ENCODE data around the gene ACHE.

Gene ACHE

DNA sequence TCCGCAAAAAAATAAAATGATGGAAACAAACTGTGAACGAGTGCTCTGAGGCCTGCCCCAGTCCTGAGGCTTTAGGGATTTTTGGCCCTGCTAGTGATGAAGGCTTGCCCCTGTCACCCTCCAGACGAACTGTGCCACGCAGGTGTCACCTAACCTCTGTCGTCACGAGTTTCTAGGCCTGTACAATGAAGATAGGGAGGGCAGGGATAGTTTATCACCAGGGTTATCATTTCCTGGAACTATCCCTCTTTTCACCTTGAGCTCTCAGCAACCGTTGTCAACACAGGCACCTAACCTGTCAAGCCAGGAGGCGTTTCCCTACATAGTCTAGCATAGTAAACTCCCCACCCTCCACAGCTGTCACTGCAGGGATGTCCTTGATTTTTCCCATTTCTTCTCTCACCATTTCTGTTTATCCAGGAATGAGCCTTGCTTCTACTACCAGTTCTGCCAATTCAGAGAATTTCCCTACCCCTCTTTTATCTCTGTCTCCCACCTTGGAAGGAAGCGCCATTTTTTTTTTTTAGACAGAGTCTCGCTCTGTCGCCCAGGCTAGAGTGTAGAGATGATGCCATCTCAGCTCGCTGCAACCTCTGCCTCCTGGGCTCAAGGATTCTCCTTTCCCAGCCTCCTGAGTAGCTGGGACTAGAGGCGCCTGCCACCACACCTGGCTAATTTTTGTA lies 2.2 kb upstream of the ACHE start:
- DNase-seq (ENCODE audit: low read depth, low spot score) = no peak

DNA sequence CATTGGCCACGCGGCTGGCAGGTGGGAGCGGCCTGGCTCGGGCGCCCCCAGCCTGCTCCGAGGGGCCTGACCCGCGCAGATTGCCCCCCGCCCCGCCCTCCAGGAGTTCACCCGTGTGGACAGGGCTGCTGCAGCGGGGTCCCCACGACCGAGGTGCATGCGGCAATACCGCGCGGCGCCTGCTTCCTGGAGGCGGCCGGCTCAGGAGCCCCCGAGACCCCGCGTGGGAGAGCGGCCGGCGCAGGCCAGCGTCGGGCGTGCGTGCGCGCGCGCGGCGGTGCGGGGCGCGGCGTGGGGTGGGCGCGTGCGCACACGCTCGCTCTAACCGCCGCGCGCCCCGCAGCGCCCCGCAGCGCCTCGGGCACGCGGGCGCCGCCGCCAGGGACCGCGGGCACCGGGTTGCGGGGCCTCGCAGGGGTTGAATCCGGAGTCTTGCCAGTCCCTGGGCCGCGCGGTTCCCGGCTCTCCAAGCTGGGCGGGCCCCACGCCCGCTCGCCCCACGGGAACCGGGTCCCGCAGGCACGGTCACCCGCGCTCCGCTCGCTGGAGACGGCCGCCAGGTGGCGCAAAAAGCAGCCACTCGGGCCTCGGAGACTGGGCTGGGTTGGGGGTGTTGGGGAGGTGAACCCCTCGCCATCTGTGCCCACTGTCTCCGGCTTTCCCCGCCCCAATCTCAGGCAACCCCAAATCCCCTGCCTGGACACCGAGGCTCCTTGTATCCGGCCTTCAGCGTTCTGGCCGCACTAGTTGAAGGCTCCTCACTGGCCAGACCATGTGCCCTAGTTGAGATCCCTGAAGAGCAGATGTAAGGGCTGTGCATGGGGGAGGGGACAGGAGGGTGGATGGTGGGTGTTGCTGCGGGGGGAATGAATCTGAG lies 1.3 kb upstream of the ACHE start:
- peak overlapping the region; percentile 20; the same call in 1 of the 2 replicates for H3K4me3 ChIP-seq (ENCODE audit: low read length)
- no peak for DNase-seq (ENCODE audit: low read depth, low spot score)
- H3K27ac ChIP-seq (ENCODE audit: low read length) = no peak overlapping the region
- peaks cover 5% of the 10 kb centered on the region; the same call in 1 of the 2 replicates for H3K4me1 ChIP-seq (ENCODE audit: control insufficient read depth, insufficient read depth, low read length)
- H3K36me3 ChIP-seq (ENCODE audit: control insufficient read depth, insufficient read depth, low read length) = no peaks in the 10 kb centered on the region
- H3K9me3 ChIP-seq (ENCODE audit: control insufficient read depth, insufficient read depth, low read length) = no peaks in the 10 kb centered on the region
- peaks cover 8% of the 10 kb centered on the region for H3K27me3 ChIP-seq (ENCODE audit: control insufficient read depth, insufficient read depth, low read length)
- WGBS (ENCODE audit: insufficient coverage, insufficient read length) = no CpG with 5 or more reads among the region's 95 CpGs

More for the DNA sequence above, 2.2 kb upstream of the ACHE start:
- Histone ChIP-seq H3K9me3 (ENCODE audit: control insufficient read depth, insufficient read depth, low read length) (no peaks in the 10 kb centered on the region), H3K4me1 (ENCODE audit: control insufficient read depth, insufficient read depth, low read length) (peaks cover 5% of the 10 kb centered on the region; the same call in 1 of the 2 replicates), H3K4me3 (ENCODE audit: low read length) (no peak overlapping the region), H3K27ac (ENCODE audit: low read length) (no peak overlapping the region), H3K36me3 (ENCODE audit: control insufficient read depth, insufficient read depth, low read length) (no peaks in the 10 kb centered on the region), H3K27me3 (ENCODE audit: control insufficient read depth, insufficient read depth, low read length) (peaks cover 8% of the 10 kb centered on the region)
- WGBS (ENCODE audit: insufficient coverage, insufficient read length) = no CpG with 5 or more reads among the region's 13 CpGs

DNA sequence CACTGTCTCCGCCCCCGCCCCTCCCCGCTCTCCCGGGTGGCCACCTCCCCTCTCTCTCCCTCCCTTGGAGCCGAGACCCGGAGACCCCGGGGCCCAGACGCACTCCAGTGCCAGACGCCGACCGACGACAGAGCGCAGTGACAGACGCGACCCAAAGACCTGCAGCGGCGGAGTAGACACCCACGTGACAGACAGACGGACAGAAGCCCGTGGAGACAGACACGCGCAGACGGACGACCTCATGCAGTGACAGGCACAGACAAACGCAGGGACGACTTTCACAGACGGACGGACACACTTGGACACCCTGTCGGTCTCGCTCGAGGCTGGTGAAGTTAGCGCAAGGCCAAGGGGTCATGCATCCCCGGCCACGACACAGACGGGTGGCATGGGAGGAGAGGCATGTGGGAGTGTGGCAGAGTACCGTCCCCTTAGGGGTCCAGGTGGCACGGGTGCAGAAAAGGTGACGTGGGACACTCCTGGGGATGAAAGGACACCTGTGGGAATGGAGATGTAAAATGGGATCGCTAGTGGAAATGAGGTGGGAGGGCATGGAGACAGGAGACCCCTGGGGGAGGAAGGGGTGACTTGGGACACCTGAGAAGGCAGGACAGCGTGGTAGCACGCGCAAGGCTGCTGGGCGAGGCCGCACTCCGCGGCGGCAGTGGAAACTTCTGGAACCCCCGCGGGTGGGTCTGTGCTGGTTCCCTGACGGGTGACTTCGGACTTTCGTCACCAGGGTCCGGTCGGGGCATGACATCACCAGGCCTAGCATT lies 456 bp upstream of the ACHE start:
- DNase-seq (ENCODE audit: low read depth, low spot score) = no peak
- H3K36me3 ChIP-seq (ENCODE audit: control insufficient read depth, insufficient read depth, low read length) = no peaks in the 10 kb centered on the region
- H3K4me1 ChIP-seq (ENCODE audit: control insufficient read depth, insufficient read depth, low read length) = peaks cover 5% of the 10 kb centered on the region; the same call in 1 of the 2 replicates
- H3K27ac ChIP-seq (ENCODE audit: low read length) = no peak overlapping the region
- WGBS (ENCODE audit: insufficient coverage, insufficient read length) = no CpG with 5 or more reads among the region's 54 CpGs
- H3K27me3 ChIP-seq (ENCODE audit: control insufficient read depth, insufficient read depth, low read length) = peaks cover 8% of the 10 kb centered on the region
- H3K9me3 ChIP-seq (ENCODE audit: control insufficient read depth, insufficient read depth, low read length) = no peaks in the 10 kb centered on the region
- peak overlapping the region; percentile 14; the same call in 1 of the 2 replicates for H3K4me3 ChIP-seq (ENCODE audit: low read length)

DNA sequence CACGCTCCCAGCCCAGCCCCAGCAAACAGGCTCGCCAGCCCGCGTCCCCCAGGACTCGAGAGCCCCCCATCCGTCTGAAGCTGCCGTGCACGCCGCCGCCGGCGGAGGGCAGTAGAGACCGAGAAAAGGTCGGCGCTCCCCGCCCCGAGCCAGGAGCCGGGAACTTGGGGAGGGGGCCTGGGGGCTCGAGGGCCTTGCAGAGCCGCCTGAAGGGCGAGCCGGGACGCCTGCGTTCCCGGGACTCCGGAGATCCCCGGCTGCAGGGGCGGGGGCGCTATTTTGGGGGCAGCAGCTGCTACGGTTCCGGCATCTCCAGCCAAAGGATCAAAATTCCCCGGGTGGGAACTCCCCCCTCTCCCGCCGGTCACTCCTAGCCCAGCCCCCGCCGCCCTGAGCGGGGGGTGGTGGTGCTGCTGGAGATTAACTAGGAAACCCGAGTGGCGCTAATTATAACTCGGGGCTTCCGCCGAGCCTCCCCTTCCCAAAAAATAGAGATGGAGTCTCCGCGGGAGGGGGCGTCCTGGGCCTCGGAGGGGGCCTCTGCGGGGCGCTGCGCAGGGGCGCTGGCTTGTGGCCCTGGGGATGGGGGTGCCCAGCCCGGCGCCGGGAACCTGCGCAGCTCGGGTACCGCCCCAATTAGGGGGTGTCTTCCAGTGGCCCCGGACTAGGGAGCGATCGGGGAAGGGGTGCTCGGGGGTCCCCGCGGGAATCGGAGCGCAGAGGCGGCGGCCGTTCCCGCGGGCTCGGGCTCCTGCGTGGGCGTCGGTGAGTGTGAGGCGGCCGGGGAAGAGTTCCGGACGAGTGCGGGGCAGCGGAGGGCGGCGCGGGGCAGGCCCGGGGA lies 608 bp downstream of the ACHE start:
- peak overlapping the region; percentile 40; the same call in 1 of the 2 replicates for H3K4me3 ChIP-seq (ENCODE audit: low read length)
- no peak overlapping the region for H3K27ac ChIP-seq (ENCODE audit: low read length)
- H3K27me3 ChIP-seq (ENCODE audit: control insufficient read depth, insufficient read depth, low read length) = peaks cover 8% of the 10 kb centered on the region
- H3K4me1 ChIP-seq (ENCODE audit: control insufficient read depth, insufficient read depth, low read length) = peaks cover 5% of the 10 kb centered on the region; the same call in 1 of the 2 replicates
- DNase-seq (ENCODE audit: low read depth, low spot score) = no peak
- no CpG with 5 or more reads among the region's 83 CpGs for WGBS (ENCODE audit: insufficient coverage, insufficient read length)
- H3K9me3 ChIP-seq (ENCODE audit: control insufficient read depth, insufficient read depth, low read length) = no peaks in the 10 kb centered on the region
- H3K36me3 ChIP-seq (ENCODE audit: control insufficient read depth, insufficient read depth, low read length) = no peaks in the 10 kb centered on the region

DNA sequence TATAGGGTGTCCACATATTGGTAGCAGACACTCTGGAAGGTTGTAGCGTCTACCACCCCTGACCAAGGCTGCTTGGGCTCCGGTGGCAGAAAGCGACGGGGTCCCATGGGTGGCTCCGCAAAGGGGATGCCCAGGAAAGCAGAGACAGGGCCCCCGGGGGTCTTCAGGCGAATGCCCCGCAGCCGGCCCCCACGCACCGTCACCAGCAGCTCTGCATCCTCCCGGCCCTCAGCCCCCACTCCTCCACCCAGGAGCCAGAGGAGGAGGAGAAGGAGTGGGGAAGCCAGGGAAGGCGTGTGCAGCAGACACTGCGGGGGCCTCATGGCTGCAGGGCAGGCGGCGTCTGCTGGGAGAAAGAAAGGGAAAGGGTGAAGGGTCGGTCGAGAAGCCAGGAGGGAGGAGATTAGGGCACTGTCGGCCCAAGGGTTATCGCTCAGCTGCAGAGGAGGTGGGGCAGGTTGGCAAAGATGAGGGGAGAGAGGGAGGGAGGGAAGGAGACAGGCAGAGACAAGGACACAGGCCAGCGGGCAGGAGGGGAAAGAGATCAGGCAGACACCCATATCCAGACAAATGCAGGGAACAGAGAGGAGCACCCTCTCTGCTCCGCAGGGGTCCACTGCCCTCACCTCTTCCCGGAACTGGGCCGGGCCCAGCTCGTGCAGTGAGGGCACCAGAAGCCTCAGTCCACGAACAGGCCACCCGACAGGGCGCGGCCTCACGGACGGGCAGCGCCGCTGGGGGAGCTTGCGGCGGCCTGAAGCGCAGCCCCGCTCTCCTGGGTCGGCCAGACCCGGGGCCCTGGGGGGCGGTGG lies 1.6 kb downstream of the ACHE start:
- no CpG with 5 or more reads among the region's 40 CpGs for WGBS (ENCODE audit: insufficient coverage, insufficient read length)
- Histone ChIP-seq H3K27ac (ENCODE audit: low read length) (no peak overlapping the region), H3K9me3 (ENCODE audit: control insufficient read depth, insufficient read depth, low read length) (no peaks in the 10 kb centered on the region), H3K27me3 (ENCODE audit: control insufficient read depth, insufficient read depth, low read length) (peaks cover 8% of the 10 kb centered on the region), H3K4me3 (ENCODE audit: low read length) (peak overlapping the region; percentile 10; the same call in 1 of the 2 replicates), H3K36me3 (ENCODE audit: control insufficient read depth, insufficient read depth, low read length) (no peaks in the 10 kb centered on the region), H3K4me1 (ENCODE audit: control insufficient read depth, insufficient read depth, low read length) (peaks cover 5% of the 10 kb centered on the region; the same call in 1 of the 2 replicates)
- DNase-seq (ENCODE audit: low read depth, low spot score) = no peak

DNA sequence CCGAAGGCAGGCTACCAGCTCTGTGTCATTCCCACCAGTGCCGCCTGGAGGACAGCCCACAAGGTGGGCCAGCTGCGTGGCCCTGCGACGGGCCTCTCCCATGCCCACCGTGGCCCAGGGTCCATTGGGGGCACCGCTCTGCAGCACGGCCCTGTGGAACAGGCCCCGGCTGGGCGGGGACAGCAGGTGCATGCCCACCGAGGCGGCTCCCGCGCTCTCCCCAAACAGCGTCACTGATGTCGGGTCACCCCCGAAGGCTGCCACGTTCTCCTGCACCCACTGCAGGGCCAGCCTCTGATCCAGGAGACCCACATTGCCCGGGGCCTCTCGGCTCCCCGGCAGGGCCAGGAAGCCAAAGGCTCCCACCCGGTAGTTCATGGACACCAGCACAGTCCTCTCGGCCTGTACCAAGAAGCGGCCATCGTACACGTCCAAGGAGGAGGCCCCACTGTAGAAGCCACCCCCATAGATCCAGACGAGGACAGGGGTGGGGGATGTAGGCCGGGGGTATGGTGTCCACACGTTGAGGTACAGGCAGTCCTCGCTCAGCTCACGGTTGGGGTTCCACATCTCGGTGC lies 2.3 kb downstream of the ACHE start:
- Histone ChIP-seq H3K4me3 (ENCODE audit: low read length) (no peak overlapping the region), H3K27me3 (ENCODE audit: control insufficient read depth, insufficient read depth, low read length) (peaks cover 8% of the 10 kb centered on the region), H3K4me1 (ENCODE audit: control insufficient read depth, insufficient read depth, low read length) (peaks cover 5% of the 10 kb centered on the region; the same call in 1 of the 2 replicates), H3K27ac (ENCODE audit: low read length) (no peak overlapping the region), H3K36me3 (ENCODE audit: control insufficient read depth, insufficient read depth, low read length) (no peaks in the 10 kb centered on the region; the same call in 1 of the 2 replicates), H3K9me3 (ENCODE audit: control insufficient read depth, insufficient read depth, low read length) (no peaks in the 10 kb centered on the region)
- DNase-seq (ENCODE audit: low read depth, low spot score) = no peak
- WGBS (ENCODE audit: insufficient coverage, insufficient read length) = no CpG with 5 or more reads among the region's 32 CpGs

DNA sequence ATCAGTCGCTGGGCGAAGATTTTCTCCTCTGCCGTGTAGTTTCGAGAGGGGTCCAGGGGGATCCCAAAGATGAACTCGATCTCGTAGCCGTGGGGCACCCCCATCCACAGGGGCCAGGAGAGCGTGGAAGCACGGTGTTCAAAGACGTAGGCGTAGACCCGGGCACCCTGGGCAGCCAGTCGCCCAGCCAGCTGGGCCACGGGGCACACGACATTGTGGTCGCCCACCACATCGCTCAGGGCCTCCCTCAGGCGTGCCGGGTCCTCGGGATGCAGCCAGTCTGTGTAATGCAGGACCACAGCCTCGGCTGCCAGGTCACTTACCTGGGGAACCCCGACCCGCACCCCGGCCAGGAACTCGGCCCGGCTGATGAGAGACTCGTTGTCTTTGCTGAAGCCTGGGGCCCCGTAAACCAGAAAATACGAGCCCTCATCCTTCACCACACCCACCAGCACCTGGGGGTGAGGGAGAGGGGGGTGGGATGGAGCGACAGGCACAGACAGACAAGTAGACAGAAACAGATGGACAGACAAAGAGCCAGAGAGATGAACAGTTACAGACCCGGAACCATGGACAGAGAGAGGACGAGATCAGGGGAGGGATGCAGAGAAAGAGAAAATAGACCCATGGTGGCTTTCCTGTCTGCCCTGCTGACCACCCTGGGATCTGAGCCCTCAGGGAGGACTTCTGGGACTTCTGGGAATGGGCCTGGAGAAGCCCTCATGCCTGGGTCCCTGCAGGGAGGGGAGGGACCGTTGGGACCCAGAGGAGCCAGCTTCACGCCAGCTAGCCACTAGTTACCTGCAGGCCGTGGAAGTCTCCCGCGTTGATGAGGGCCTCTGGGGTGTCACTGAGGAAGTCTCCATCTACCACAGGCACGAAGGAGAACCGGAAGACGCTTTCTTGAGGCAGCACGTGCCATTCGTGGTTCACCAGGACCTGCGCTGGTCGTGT lies 3.0 kb downstream of the ACHE start:
- peaks cover 5% of the 10 kb centered on the region; the same call in 1 of the 2 replicates for H3K4me1 ChIP-seq (ENCODE audit: control insufficient read depth, insufficient read depth, low read length)
- peaks cover 7% of the 10 kb centered on the region for H3K36me3 ChIP-seq (ENCODE audit: control insufficient read depth, insufficient read depth, low read length)
- WGBS (ENCODE audit: insufficient coverage, insufficient read length) = no CpG with 5 or more reads among the region's 44 CpGs
- H3K9me3 ChIP-seq (ENCODE audit: control insufficient read depth, insufficient read depth, low read length) = no peaks in the 10 kb centered on the region
- no peak overlapping the region for H3K27ac ChIP-seq (ENCODE audit: low read length)
- DNase-seq (ENCODE audit: low read depth, low spot score) = no peak
- peaks cover 8% of the 10 kb centered on the region for H3K27me3 ChIP-seq (ENCODE audit: control insufficient read depth, insufficient read depth, low read length)
- no peak overlapping the region for H3K4me3 ChIP-seq (ENCODE audit: low read length)

DNA sequence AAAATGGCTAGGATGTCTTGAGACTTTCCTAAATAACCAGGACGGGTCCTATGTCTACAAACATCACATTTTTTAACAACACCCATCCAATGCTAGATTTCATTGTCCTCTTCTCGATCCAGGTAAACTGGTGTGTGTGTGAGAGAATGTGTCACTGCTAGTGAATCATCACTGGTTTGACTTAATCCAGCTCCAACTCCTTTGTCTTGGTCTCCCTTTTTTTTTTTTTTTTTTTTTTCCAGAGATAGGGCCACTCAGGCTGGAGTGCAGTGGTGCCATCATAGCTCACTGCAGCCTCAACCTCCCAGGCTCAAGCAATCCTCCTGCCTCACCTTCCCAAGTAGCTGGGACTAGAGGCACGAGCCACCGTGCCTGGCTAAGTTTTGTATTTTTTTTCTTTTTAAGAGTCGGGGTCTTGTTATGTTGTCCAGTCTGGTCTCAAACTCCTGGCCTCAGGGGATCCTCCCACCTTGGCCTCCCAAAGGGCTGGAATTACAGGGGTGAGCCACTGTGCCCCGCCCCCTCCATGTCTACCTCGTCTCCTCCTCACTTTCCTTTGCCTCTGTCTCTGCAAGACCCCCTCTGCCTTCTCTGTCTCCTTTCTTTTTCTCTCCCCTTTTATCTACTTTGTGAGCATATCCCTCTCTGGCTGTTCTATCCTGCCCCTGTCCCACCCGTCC lies 4.0 kb downstream of the ACHE start:
- peaks cover 7% of the 10 kb centered on the region for H3K4me1 ChIP-seq (ENCODE audit: control insufficient read depth, insufficient read depth, low read length)
- H3K4me3 ChIP-seq (ENCODE audit: low read length) = peak overlapping the region; percentile 69; the same call in 1 of the 2 replicates
- no peak for DNase-seq (ENCODE audit: low read depth, low spot score)
- H3K36me3 ChIP-seq (ENCODE audit: control insufficient read depth, insufficient read depth, low read length) = peaks cover 15% of the 10 kb centered on the region
- whole genome bisulfite sequencing (ENCODE audit: insufficient coverage, insufficient read length) = no CpG with 5 or more reads among the region's 8 CpGs
- H3K27ac ChIP-seq (ENCODE audit: low read length) = no peak overlapping the region
- no peaks in the 10 kb centered on the region for H3K9me3 ChIP-seq (ENCODE audit: control insufficient read depth, insufficient read depth, low read length)
- H3K27me3 ChIP-seq (ENCODE audit: control insufficient read depth, insufficient read depth, low read length) = peaks cover 8% of the 10 kb centered on the region
